A673 (cell line): Measurements from ENCODE around the gene DNMT3A. TPM values are rescaled to one million over a fixed set of nuclear protein-coding genes. Genes with fewer than 3 reads are reported as not detected.
A peak's percentile ranks its signal among the peaks of the same experiment; 100 is the strongest.

Source experiments
- BruUV-seq: library from RNA; stranded (reverse); fragments of 400-500 nt; replicated peaks from 2 replicates; lab custom pipeline; 2021; lab: Mats Ljungman, UMichigan
- CTCF ChIA-PET: fragments of 300-600 bp; sonication (Branson Sonifier 250); formaldehyde crosslinking; loops from one replicate; lab custom pipeline; 2022; ENCODE audit warnings: antibody characterized with exemption; lab: Charles Lee
- POLR2A ChIA-PET: fragments of 300-600 bp; sonication (Branson Sonifier 250); formaldehyde crosslinking; loops from one replicate; lab custom pipeline; 2022; ENCODE audit warnings: antibody characterized with exemption; ENCODE audit not compliant: low non-redundant PET; lab: Charles Lee
- DNase-seq: peaks from one replicate; pipeline ENCODE4 v3.0.0-alpha.2; 2015; ENCODE audit warnings: low spot score
- H3K27ac ChIP-seq: fragments of 200-600 bp; sonication (generic); 2 replicates; pipeline ENCODE4 v1.5.1; 2016; ENCODE audit warnings: mixed run types, low read depth, mild to moderate bottlenecking, mixed read lengths, antibody characterized with exemption, low read length; ENCODE audit not compliant: poor library complexity, severe bottlenecking
- H3K27me3 ChIP-seq: fragments of 200-600 bp; sonication (generic); replicated peaks from 2 replicates; pipeline ENCODE4 v1.6.1; 2017; ENCODE audit warnings: mixed run types, low read depth, mild to moderate bottlenecking, mixed read lengths, antibody characterized with exemption, low read length; ENCODE audit not compliant: insufficient read depth, poor library complexity
- H3K36me3 ChIP-seq: fragments of 200-600 bp; sonication (generic); 2 replicates; pipeline ENCODE4 v1.6.1; 2016; ENCODE audit warnings: mixed run types, mild to moderate bottlenecking, mixed read lengths, antibody characterized with exemption, low read length; ENCODE audit not compliant: insufficient read depth, poor library complexity, severe bottlenecking
- H3K4me1 ChIP-seq: fragments of 200-600 bp; sonication (generic); 2 replicates; pipeline ENCODE4 v1.6.1; 2017; ENCODE audit warnings: mixed run types, mild to moderate bottlenecking, mixed read lengths, antibody characterized with exemption, low read length; ENCODE audit not compliant: insufficient read depth, poor library complexity, severe bottlenecking
- H3K4me3 ChIP-seq: fragments of 200-600 bp; sonication (generic); 2 replicates; pipeline ENCODE4 v1.5.1; 2016; ENCODE audit warnings: low read depth, mixed run types, mild to moderate bottlenecking, mixed read lengths, low read length; ENCODE audit not compliant: poor library complexity, severe bottlenecking
- H3K9me3 ChIP-seq: fragments of 200-600 bp; sonication (generic); 2 replicates; pipeline ENCODE4 v1.6.1; 2016; ENCODE audit warnings: mixed run types, low read depth, mild to moderate bottlenecking, mixed read lengths, antibody characterized with exemption, low read length; ENCODE audit not compliant: poor library complexity, severe bottlenecking
- CTCF ChIP-seq: fragments of 300-800, 200-600 bp; sonication (generic); conservative IDR thresholded peaks from 2 replicates; pipeline ENCODE4 v1.5.1; 2017; ENCODE audit warnings: low read depth, mild to moderate bottlenecking, antibody characterized with exemption, low read length, moderate library complexity, mixed read lengths
- EZH2 ChIP-seq: fragments of 200-600 bp; sonication (generic); IDR thresholded peaks from 2 replicates; pipeline ENCODE4 v1.6.1; 2017; ENCODE audit warnings: borderline replicate concordance, low read depth, mild to moderate bottlenecking, mixed read lengths, antibody characterized with exemption, low read length; ENCODE audit not compliant: poor library complexity, severe bottlenecking
- intact Hi-C: fragments of 100-400 bp; cut with micrococcal nuclease; formaldehyde crosslinking; loops from one replicate; pipeline ENCODE4 v1.10.0; 2022; ENCODE audit not compliant: unreplicated experiment
- total RNA-seq: library from RNA; stranded (reverse); gene quantifications from 2 replicates; pipeline ENCODE4 v1.2.3, GENCODE V29; 2021

DNMT3A gene
- total RNA-seq, 1 experiment from 2014 or later, result 109 TPM

GRCh38 chr2:25315316-25315680 is 26.4 kb downstream of the DNMT3A start:
- DNase-seq, result no peak
- no peak overlapping the region for H3K4me3 ChIP-seq
- H3K4me1 ChIP-seq, result peaks cover 43% of the 10 kb centered on the region
- H3K27ac ChIP-seq, result peak overlapping the region; percentile 94
- POLR2A ChIA-PET, result no interaction called here
- no peaks in the 10 kb centered on the region for H3K27me3 ChIP-seq
- CTCF ChIA-PET, result interaction anchor here (0.6 kb wide), 1 partner anchor 105 kb away, joined by 8 read pairs; no protein-coding TSS in a partner anchor
- H3K36me3 ChIP-seq, result peaks cover 5% of the 10 kb centered on the region
- no peak for TF ChIP-seq CTCF
- intact Hi-C loops, result no loop called here
- no peaks in the 10 kb centered on the region for H3K9me3 ChIP-seq
- BruUV-seq, result no TSS peak

- POLR2A ChIA-PET, result interaction anchor here (0.6 kb wide), 1 partner anchor 26 kb away, joined by 5 read pairs; no protein-coding TSS in a partner anchor
- Histone ChIP-seq H3K36me3 (peaks cover 5% of the 10 kb centered on the region), H3K4me3 (no peak overlapping the region), H3K4me1 (peaks cover 44% of the 10 kb centered on the region), H3K27ac (peak overlapping the region; percentile 94), H3K9me3 (no peaks in the 10 kb centered on the region), H3K27me3 (no peaks in the 10 kb centered on the region)
- intact Hi-C loops, result no loop called here
- DNase-seq, result peak; percentile 89
- no TSS peak for BruUV-seq
- CTCF ChIA-PET, result interaction anchor here (0.6 to 1.2 kb wide), 2 partner anchors 47 to 104 kb away, joined by 5 to 8 read pairs; no protein-coding TSS in a partner anchor
- no peak for TF ChIP-seq CTCF
- no peak for TF ChIP-seq EZH2
Measured at GRCh38 chr2:25314514-25315315, 27.0 kb downstream of the DNMT3A start.

- no peak for DNase-seq
- TF ChIP-seq CTCF, result no peak
- no peak for TF ChIP-seq EZH2
- intact Hi-C loops, result no loop called here
- Histone ChIP-seq H3K4me1 (peaks cover 44% of the 10 kb centered on the region), H3K36me3 (peaks cover 5% of the 10 kb centered on the region), H3K9me3 (no peaks in the 10 kb centered on the region), H3K27me3 (no peaks in the 10 kb centered on the region), H3K27ac (peak overlapping the region; percentile 94), H3K4me3 (no peak overlapping the region)
- POLR2A ChIA-PET, result no interaction called here
- CTCF ChIA-PET, result interaction anchor here (1.2 kb wide), 1 partner anchor 48 kb away, joined by 5 read pairs; no protein-coding TSS in a partner anchor
- no TSS peak for BruUV-seq
Measured at GRCh38 chr2:25313711-25314513, 27.8 kb downstream of the DNMT3A start.
